ENCODE results near the gene ZIM2. TPM values are rescaled to one million over a fixed set of nuclear protein-coding genes. Genes with fewer than 3 reads are reported as not detected.

The ZIM2 gene
- total and polyA plus RNA-seq, 2 of the 4 experiments (the other 2 are of a cell fraction), result not detected

DNA sequence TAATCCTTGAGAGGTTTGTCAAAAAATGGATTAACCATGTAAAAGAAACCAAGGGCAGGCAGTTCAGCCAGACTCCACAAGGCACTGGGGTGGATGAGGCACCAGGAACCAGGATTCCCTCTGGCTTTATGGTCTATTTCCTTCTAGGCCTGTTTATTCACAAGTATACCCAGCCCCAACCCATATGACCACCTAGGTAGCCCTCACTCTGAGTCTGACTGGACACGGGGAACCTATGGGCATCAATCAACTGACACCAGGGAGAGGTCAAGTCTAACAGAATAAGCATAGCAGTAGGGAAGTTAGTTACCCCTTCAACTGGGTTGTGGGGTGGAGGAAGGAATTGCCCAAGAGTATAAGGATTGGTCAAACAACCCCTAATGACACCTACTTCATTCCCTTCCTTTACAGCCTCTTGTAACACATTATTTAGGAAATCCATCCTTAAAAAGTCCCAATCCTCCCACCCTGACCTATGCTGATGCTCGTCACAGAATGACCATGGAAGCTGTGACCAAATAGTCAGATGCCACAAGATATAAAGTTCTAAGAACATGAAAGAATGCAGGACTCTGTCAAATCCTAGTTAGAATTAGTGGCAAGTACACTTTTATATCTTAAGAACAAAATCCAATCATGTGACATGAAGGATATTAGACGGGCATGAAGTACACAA lies 31.7 kb downstream of the ZIM2 start:
- no peak for ATAC-seq (ENCODE audit: low read depth)
- Histone ChIP-seq H2AK9ac (replicated peaks; ENCODE audit: low read depth, low read length, poor library complexity) (no peak overlapping the region), H4K20me1 (ENCODE audit: insufficient read depth, low read length) (no peaks in the 10 kb centered on the region), H2BK15ac (ENCODE audit: low read depth, low read length) (no peak overlapping the region), H3K4ac (ENCODE audit: low read depth, low read length) (no peak overlapping the region), H3K4me3 (ENCODE audit: insufficient read depth, low read depth, low read length) (no peak overlapping the region), H3K14ac (replicated peaks; ENCODE audit: low read depth, low read length) (no peak overlapping the region), H3K4me1 (ENCODE audit: control insufficient read depth, insufficient read depth, low read length) (no peaks in the 10 kb centered on the region), H2BK20ac (ENCODE audit: low read depth, low read length) (no peak overlapping the region), H4K5ac (ENCODE audit: low read depth, low read length) (no peak overlapping the region), H2AK5ac (ENCODE audit: low read depth, low read length) (no peak overlapping the region), H3K27me3 (ENCODE audit: control insufficient read depth, insufficient read depth, low read length) (no peaks in the 10 kb centered on the region), H3K79me1 (ENCODE audit: low read depth in 1 of 2, low read length in 2 of 2) (no peaks in the 10 kb centered on the region), H3K4me2 (ENCODE audit: low read depth, low read length) (no peak overlapping the region), H3K27ac (ENCODE audit: insufficient read depth, low read length) (no peak overlapping the region), H2AFZ (replicated peaks; ENCODE audit: low read length, poor library complexity) (no peak overlapping the region), H2BK5ac (ENCODE audit: low read depth, low read length, poor library complexity, severe bottlenecking) (no peak overlapping the region), H3K9ac (ENCODE audit: low read depth, low read length) (no peak overlapping the region), H4K91ac (ENCODE audit: insufficient read depth, low read depth, low read length) (no peak overlapping the region), H2BK120ac (ENCODE audit: low read depth, low read length) (no peak overlapping the region), H3K56ac (ENCODE audit: extremely low read depth, insufficient read depth, low read length) (no peak overlapping the region), H3K18ac (ENCODE audit: low read depth, low read length) (no peak overlapping the region), H3K9me1 (ENCODE audit: insufficient read depth, low read length) (no peaks in the 10 kb centered on the region), H3K36me3 (ENCODE audit: control insufficient read depth, insufficient read depth, low read length) (no peaks in the 10 kb centered on the region), H4K8ac (ENCODE audit: low read depth in 2 of 2, low read length in 2 of 2) (no peak overlapping the region), H3K23ac (ENCODE audit: low read depth, low read length) (no peak overlapping the region), H3K9me3 (ENCODE audit: control insufficient read depth, insufficient read depth, low read length) (peaks cover 39% of the 10 kb centered on the region)
- intact Hi-C loops (cut with micrococcal nuclease), result no loop called here
- WGBS, 2 experiments (ENCODE audit: extremely low coverage in 2 of 2, insufficient read length in 1 of 2), result no CpG with 5 or more reads among the region's 3 CpGs
- POLR2A ChIA-PET (ENCODE audit: unreplicated experiment), result no interaction called here
- CTCF ChIA-PET, result no interaction called here
- dilution Hi-C loops (cut with HindIII; ENCODE audit: low sequenced_read_pairs, unreplicated experiment), result no loop called here
- no TSS peak for BruUV-seq (replicated peaks)
- TF ChIP-seq BHLHE40 (IDR thresholded peaks at IDR 0.05; ENCODE audit: low read depth, low read length), result no peak
- no peak for TF ChIP-seq FOS (IDR thresholded peaks at IDR 0.05; ENCODE audit: low read depth, low read length)
- TF ChIP-seq, protein P1, sequence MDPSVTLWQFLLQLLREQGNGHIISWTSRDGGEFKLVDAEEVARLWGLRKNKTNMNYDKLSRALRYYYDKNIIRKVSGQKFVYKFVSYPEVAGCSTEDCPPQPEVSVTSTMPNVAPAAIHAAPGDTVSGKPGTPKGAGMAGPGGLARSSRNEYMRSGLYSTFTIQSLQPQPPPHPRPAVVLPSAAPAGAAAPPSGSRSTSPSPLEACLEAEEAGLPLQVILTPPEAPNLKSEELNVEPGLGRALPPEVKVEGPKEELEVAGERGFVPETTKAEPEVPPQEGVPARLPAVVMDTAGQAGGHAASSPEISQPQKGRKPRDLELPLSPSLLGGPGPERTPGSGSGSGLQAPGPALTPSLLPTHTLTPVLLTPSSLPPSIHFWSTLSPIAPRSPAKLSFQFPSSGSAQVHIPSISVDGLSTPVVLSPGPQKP (IDR thresholded peaks at IDR 0.05; ENCODE audit: borderline replicate concordance, low read depth, low read length), result no peak
- TF ChIP-seq NFE2L2 (IDR thresholded peaks at IDR 0.05; ENCODE audit: low read depth, low read length), result no peak
- TF ChIP-seq, protein P2, sequence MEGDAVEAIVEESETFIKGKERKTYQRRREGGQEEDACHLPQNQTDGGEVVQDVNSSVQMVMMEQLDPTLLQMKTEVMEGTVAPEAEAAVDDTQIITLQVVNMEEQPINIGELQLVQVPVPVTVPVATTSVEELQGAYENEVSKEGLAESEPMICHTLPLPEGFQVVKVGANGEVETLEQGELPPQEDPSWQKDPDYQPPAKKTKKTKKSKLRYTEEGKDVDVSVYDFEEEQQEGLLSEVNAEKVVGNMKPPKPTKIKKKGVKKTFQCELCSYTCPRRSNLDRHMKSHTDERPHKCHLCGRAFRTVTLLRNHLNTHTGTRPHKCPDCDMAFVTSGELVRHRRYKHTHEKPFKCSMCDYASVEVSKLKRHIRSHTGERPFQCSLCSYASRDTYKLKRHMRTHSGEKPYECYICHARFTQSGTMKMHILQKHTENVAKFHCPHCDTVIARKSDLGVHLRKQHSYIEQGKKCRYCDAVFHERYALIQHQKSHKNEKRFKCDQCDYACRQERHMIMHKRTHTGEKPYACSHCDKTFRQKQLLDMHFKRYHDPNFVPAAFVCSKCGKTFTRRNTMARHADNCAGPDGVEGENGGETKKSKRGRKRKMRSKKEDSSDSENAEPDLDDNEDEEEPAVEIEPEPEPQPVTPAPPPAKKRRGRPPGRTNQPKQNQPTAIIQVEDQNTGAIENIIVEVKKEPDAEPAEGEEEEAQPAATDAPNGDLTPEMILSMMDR (conservative IDR thresholded peaks at IDR 0.05; ENCODE audit: low read depth, low read length), result no peak
- TF ChIP-seq RAD21 (IDR thresholded peaks at IDR 0.05; ENCODE audit: low read length), result no peak
- TF ChIP-seq, protein P3, sequence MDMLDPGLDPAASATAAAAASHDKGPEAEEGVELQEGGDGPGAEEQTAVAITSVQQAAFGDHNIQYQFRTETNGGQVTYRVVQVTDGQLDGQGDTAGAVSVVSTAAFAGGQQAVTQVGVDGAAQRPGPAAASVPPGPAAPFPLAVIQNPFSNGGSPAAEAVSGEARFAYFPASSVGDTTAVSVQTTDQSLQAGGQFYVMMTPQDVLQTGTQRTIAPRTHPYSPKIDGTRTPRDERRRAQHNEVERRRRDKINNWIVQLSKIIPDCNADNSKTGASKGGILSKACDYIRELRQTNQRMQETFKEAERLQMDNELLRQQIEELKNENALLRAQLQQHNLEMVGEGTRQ (IDR thresholded peaks at IDR 0.05; ENCODE audit: low read depth, low read length), result no peak
- TF ChIP-seq CEBPB (IDR thresholded peaks at IDR 0.05; ENCODE audit: low read depth, low read length), result no peak
- no peak for TF ChIP-seq MXI1 (IDR thresholded peaks at IDR 0.05; ENCODE audit: borderline replicate concordance, low read depth, low read length)
- TF ChIP-seq SMC3 (IDR thresholded peaks at IDR 0.05; ENCODE audit: low read depth, low read length), result no peak
- TF ChIP-seq MAFK (IDR thresholded peaks at IDR 0.05; ENCODE audit: low read depth, low read length), result no peak
- no peak for DNase-seq
- in situ Hi-C loops (cut with MboI; ENCODE audit: low sequenced_read_pairs), result no loop called here

All from IMR-90 (cell line).